HL-60 (cell line): Measurements from ENCODE around the gene PC.

ENCODE experiments used
- DNase-seq, 2 experiments: peaks; one replicate each; pipeline ENCODE4 v3.0.0-alpha.2; 2010 to 2020; ENCODE audit warnings: low read depth in 1 of 2, low spot score in 1 of 2
- H3K27ac ChIP-seq: fragments of 250-450 bp; sonication (Bioruptor Pico); replicated peaks from 2 replicates; pipeline ENCODE4 v1.5.1; 2020; ENCODE audit warnings: mild to moderate bottlenecking, moderate library complexity
- H3K27me3 ChIP-seq: fragments of 250-450 bp; sonication (Bioruptor Pico); 2 replicates; pipeline ENCODE4 v1.5.1; 2021; ENCODE audit warnings: mild to moderate bottlenecking, moderate library complexity; ENCODE audit not compliant: insufficient read depth, poor library complexity, severe bottlenecking
- H3K4me3 ChIP-seq: replicated peaks from 2 replicates; pipeline ENCODE4 v1.5.1; 2011; ENCODE audit warnings: mild to moderate bottlenecking, control low read depth, low read length; ENCODE audit not compliant: insufficient read depth
- CTCF ChIP-seq: IDR thresholded peaks from one replicate; pipeline ENCODE4 v1.5.1; 2011; ENCODE audit warnings: low read length, control low read depth, inconsistent platforms; ENCODE audit not compliant: insufficient read depth
- GABPA ChIP-seq: IDR thresholded peaks from 2 replicates; pipeline ENCODE4 v1.6.1; 2012; ENCODE audit warnings: low read depth
- POLR2AphosphoS5 ChIP-seq: IDR thresholded peaks from 2 replicates; pipeline ENCODE4 v1.6.1; 2012; ENCODE audit warnings: low read depth
- REST ChIP-seq: IDR thresholded peaks from 2 replicates; pipeline ENCODE4 v1.6.1; 2012; ENCODE audit warnings: low read depth; ENCODE audit not compliant: insufficient replicate concordance
- SPI1 ChIP-seq: IDR thresholded peaks from 2 replicates; pipeline ENCODE4 v1.6.1; 2012; ENCODE audit warnings: low read depth, mild to moderate bottlenecking, borderline replicate concordance

Gene PC

GRCh38 chr11:66885950-66886440 is 72.2 kb downstream of the PC start:
- no peak overlapping the region for H3K27ac ChIP-seq
- no peak overlapping the region for H3K4me3 ChIP-seq
- TF ChIP-seq CTCF (no peak), GABPA (no peak), REST (no peak), POLR2AphosphoS5 (no peak), SPI1 (no peak)
- H3K27me3 ChIP-seq, result no peaks in the 10 kb centered on the region
- no peak for DNase-seq

GRCh38 chr11:66885469-66885868 is 72.7 kb downstream of the PC start:
- Histone ChIP-seq H3K27me3 (no peaks in the 10 kb centered on the region), H3K4me3 (no peak overlapping the region), H3K27ac (no peak overlapping the region)
- TF ChIP-seq POLR2AphosphoS5 (no peak), REST (no peak), CTCF (no peak), GABPA (no peak), SPI1 (no peak)
- DNase-seq, result no peak

- Histone ChIP-seq H3K27ac (no peak overlapping the region), H3K27me3 (no peaks in the 10 kb centered on the region), H3K4me3 (no peak overlapping the region)
- no peak for DNase-seq
- TF ChIP-seq REST, result no peak
- no peak for TF ChIP-seq GABPA
- no peak for TF ChIP-seq SPI1
- no peak for TF ChIP-seq CTCF
- TF ChIP-seq POLR2AphosphoS5, result no peak
These were observed 73.7 kb downstream of the PC start for GRCh38 chr11:66884443-66884842.
